Skeletal muscle tissue (tissue), 5 donors: Measurements from ENCODE around the gene VAV3. TPM values are rescaled to one million over a fixed set of nuclear protein-coding genes. Genes with fewer than 3 reads are reported as not detected.

Source experiments
- H3K27ac ChIP-seq: one replicate; pipeline ENCODE4 v1.7.0; 2013; ENCODE audit warnings: mild to moderate bottlenecking, low read depth, low read length, inconsistent platforms
- H3K27me3 ChIP-seq, 3 donors: one replicate each; pipeline ENCODE4 v1.7.0; 2013; ENCODE audit warnings: low read length in 3 of 3; ENCODE audit not compliant: control insufficient read depth in 3 of 3, insufficient read depth in 3 of 3
- H3K36me3 ChIP-seq, 3 donors: one replicate each; pipeline ENCODE4 v1.7.0; 2013; ENCODE audit warnings: low read length in 3 of 3; ENCODE audit not compliant: control insufficient read depth in 3 of 3, insufficient read depth in 3 of 3
- H3K4me1 ChIP-seq, 3 donors: one replicate each; pipeline ENCODE4 v1.7.0; 2013; ENCODE audit warnings: low read length in 3 of 3, mild to moderate bottlenecking in 3 of 3; ENCODE audit not compliant: control insufficient read depth in 3 of 3, insufficient read depth in 3 of 3
- H3K4me3 ChIP-seq, 3 donors: one replicate each; pipeline ENCODE4 v1.7.0; 2013; ENCODE audit warnings: low read length in 3 of 3
- H3K9ac ChIP-seq, 3 donors: one replicate each; pipeline ENCODE4 v1.7.0; 2013; ENCODE audit warnings: low read length in 3 of 3, mild to moderate bottlenecking in 3 of 3, moderate library complexity in 2 of 3, low read depth in 1 of 3
- H3K9me3 ChIP-seq, 3 donors: one replicate each; pipeline ENCODE4 v1.7.0; 2013; ENCODE audit warnings: low read length in 3 of 3; ENCODE audit not compliant: control insufficient read depth in 3 of 3
- small RNA-seq: library from RNA; depleted of rRNA; stranded (forward); fragments of <200 nt; gene quantifications from one replicate; pipeline ENCODE3, GENCODE V24; 2014
- total RNA-seq: library from RNA; depleted of rRNA; stranded (reverse); fragments of >200 nt; gene quantifications from one replicate; pipeline ENCODE4 v1.2.3, GENCODE V29; 2014
- donor health status: Osteomylitis.

The VAV3 gene
- total RNA-seq, 1 donor from 2014 or later: 11.0 TPM

DNA sequence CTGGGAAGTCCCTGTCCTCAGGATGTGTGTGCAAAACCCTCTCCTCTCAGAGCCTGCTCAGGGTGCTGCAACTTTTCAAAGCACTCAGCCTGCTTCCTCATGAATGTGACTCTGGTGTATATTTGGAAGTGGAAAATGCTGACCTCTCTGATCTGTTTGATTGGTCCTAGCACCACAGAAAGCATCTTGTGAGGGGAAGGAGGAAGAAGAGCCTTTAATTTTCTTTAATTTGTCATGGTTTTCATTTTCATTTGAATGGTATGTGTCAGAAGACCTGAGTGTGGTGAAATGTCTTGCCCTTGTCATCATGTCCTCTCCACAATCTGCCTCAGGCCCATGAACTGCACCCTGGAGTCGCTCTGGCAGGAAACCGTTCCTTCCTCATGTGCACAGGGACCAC lies 440.7 kb downstream of the VAV3 start:
- H3K4me3 ChIP-seq: no peak overlapping the region
- no peaks in the 10 kb centered on the region for H3K36me3 ChIP-seq
- H3K27ac ChIP-seq: no peak overlapping the region
- peaks cover 0 to 2% (median 0%) of the 10 kb centered on the region in 3 donors for H3K27me3 ChIP-seq
- H3K9ac ChIP-seq: no peak overlapping the region
- no peaks in the 10 kb centered on the region for H3K9me3 ChIP-seq
- no peaks in the 10 kb centered on the region for H3K4me1 ChIP-seq

DNA sequence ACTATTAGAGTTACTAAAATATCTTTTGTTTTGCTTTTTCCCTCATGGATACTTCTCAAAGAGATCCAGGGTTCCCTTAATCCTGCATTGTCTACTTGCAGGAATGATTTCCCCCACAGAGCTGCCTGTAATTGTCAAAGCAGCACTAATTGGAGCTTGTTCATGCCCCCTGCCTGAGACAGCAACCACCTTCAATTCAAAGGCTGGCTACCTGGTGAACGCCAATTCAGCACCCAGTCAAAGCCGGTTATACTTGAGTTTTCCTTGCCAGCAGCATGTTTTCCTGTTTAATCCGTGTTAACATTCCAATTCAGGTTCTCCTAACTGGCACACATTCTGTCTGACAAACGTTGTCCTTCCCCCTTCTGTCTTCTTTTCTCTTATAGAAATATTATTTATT lies 441.2 kb downstream of the VAV3 start:
- Histone ChIP-seq H3K9ac (no peak overlapping the region), H3K4me1 (no peaks in the 10 kb centered on the region), H3K9me3 (no peaks in the 10 kb centered on the region), H3K36me3 (no peaks in the 10 kb centered on the region), H3K4me3 (no peak overlapping the region), H3K27ac (no peak overlapping the region), H3K27me3 (peaks cover 0 to under 1% (median 0%) of the 10 kb centered on the region in 3 donors)

DNA sequence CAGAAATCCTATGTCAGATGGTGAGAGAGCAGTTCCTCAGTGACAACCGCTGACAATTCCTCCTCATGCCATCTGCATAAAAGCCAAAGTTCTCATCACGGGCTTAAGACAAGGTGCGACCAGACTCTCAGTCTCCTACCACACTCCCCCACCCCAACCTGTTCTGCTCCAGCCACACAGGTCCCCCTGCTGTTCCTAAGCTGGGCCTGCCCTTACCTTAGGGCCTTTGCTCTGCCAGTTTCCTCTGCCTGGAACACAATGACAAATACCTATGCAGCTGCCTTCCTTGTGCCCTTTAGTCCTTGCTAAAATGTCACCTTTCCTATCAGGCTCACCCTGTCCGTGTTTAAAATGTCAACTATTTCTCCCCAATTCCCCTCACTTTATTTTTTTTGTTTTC lies 441.9 kb downstream of the VAV3 start:
- Histone ChIP-seq H3K27ac (no peak overlapping the region), H3K36me3 (no peaks in the 10 kb centered on the region), H3K4me3 (no peak overlapping the region), H3K27me3 (no peaks in the 10 kb centered on the region), H3K4me1 (no peaks in the 10 kb centered on the region), H3K9me3 (no peaks in the 10 kb centered on the region), H3K9ac (no peak overlapping the region)

Small RNAs within 50 kb of the gene (small RNA-seq; reads per million reads assigned to genes)
- gene MIR7852: not detected

Other genes starting within 250 kb of the VAV3 start
- 30.8 TPM for gene SLC25A24, start 235.2 kb upstream of the VAV3 start, total RNA-seq